CD4-positive, alpha-beta T cell (primary cell): ENCODE results near the gene GNG7. TPM values are rescaled to one million over a fixed set of nuclear protein-coding genes. Genes with fewer than 3 reads are reported as not detected.

ENCODE experiments used
- ATAC-seq: fragments of 200-7000 bp; cut with Tn5 transposase; one replicate; pipeline ENCODE4 v1.10.0; 2022; ENCODE audit warnings: mild to moderate bottlenecking; ENCODE audit not compliant: poor library complexity
- CTCF ChIA-PET: fragments of 350-600 bp; sonication (Branson Sonifier 250); formaldehyde crosslinking; loops from one replicate; lab custom pipeline; 2021; ENCODE audit warnings: antibody characterized with exemption, inconsistent platforms; lab: Charles Lee
- POLR2A ChIA-PET: fragments of 350-600 bp; sonication (Branson Sonifier 250); formaldehyde crosslinking; loops from one replicate; lab custom pipeline; 2021; ENCODE audit warnings: antibody characterized with exemption, inconsistent platforms; lab: Charles Lee
- DNase-seq, 14 experiments: peaks; one replicate each; pipeline ENCODE4 v3.0.0-alpha.2; 2013 to 2020; ENCODE audit warnings: mixed read lengths in 2 of 14
- H3K27ac ChIP-seq, 2 donors: one replicate each; pipeline versions ENCODE4 v1.5.1 to v1.7.0; 2013; ENCODE audit warnings: low read length in 2 of 2, low read depth in 1 of 2, mild to moderate bottlenecking in 1 of 2
- H3K27me3 ChIP-seq, 2 experiments: 1 replicate in 1 of 2; 2 replicates in 1 of 2; pipeline versions ENCODE4 v1.6.1 to v1.7.0; 2013; ENCODE audit warnings: low read length in 2 of 2, control low read depth in 1 of 2, mild to moderate bottlenecking in 1 of 2, moderate library complexity in 1 of 2; ENCODE audit not compliant: insufficient read depth in 2 of 2, control insufficient read depth in 1 of 2
- H3K36me3 ChIP-seq: one replicate; pipeline ENCODE4 v1.6.1; 2013; ENCODE audit warnings: low read length, control low read depth; ENCODE audit not compliant: insufficient read depth
- H3K4me1 ChIP-seq: one replicate; pipeline ENCODE4 v1.6.1; 2013; ENCODE audit warnings: low read length, control low read depth; ENCODE audit not compliant: insufficient read depth
- H3K4me3 ChIP-seq: one replicate; pipeline ENCODE4 v1.5.1; 2013; ENCODE audit warnings: mild to moderate bottlenecking, low read length, moderate library complexity
- H3K9me3 ChIP-seq, 2 experiments: 1 replicate in 1 of 2; 2 replicates in 1 of 2; pipeline versions ENCODE4 v1.6.1 to v1.7.0; 2013; ENCODE audit warnings: low read length in 2 of 2, mild to moderate bottlenecking in 2 of 2, control low read depth in 1 of 2, moderate library complexity in 1 of 2; ENCODE audit not compliant: control insufficient read depth in 1 of 2, insufficient read depth in 1 of 2
- H3K27ac Mint-ChIP-seq: one replicate; pipeline ENCODE4 v1.8.0; 2020; ENCODE audit warnings: mixed read lengths
- H3K27me3 Mint-ChIP-seq: one replicate; pipeline ENCODE4 v1.8.0; 2021; ENCODE audit warnings: mixed read lengths
- H3K36me3 Mint-ChIP-seq: one replicate; pipeline ENCODE4 v1.8.0; 2021; ENCODE audit warnings: low read depth, mixed read lengths
- H3K4me1 Mint-ChIP-seq: one replicate; pipeline ENCODE4 v1.8.0; 2021; ENCODE audit warnings: low read depth, mixed read lengths
- H3K4me3 Mint-ChIP-seq: one replicate; pipeline ENCODE4 v1.8.0; 2020; ENCODE audit warnings: mild to moderate bottlenecking, mixed read lengths
- H3K9me3 Mint-ChIP-seq: one replicate; pipeline ENCODE4 v1.8.0; 2020; ENCODE audit warnings: mixed read lengths
- CTCF ChIP-seq: fragments of 200-600 bp; IDR thresholded peaks from one replicate; pipeline ENCODE4 v1.8.0; 2022; ENCODE audit warnings: antibody characterized with exemption, mild to moderate bottlenecking
- intact Hi-C, 2 experiments: fragments of 100-400 bp; cut with DNase I in 1 of 2; cut with micrococcal nuclease in 1 of 2; formaldehyde crosslinking; loops; one replicate each; pipeline versions ENCODE4 v1.15.1 to v1.9.0; 2023 to 2025; cut with DNase I, micrococcal nuclease
- total RNA-seq, 174 experiments: library from RNA in 2 of 174; stranded (reverse) in 2 of 174; gene quantifications; one replicate each; pipeline ENCODE4 v1.2.3 and lab custom pipeline; 2021 to 2026

GNG7 gene
- total RNA-seq, 2 experiments from 2014 or later = 5.2 to 5.7 TPM

DNA sequence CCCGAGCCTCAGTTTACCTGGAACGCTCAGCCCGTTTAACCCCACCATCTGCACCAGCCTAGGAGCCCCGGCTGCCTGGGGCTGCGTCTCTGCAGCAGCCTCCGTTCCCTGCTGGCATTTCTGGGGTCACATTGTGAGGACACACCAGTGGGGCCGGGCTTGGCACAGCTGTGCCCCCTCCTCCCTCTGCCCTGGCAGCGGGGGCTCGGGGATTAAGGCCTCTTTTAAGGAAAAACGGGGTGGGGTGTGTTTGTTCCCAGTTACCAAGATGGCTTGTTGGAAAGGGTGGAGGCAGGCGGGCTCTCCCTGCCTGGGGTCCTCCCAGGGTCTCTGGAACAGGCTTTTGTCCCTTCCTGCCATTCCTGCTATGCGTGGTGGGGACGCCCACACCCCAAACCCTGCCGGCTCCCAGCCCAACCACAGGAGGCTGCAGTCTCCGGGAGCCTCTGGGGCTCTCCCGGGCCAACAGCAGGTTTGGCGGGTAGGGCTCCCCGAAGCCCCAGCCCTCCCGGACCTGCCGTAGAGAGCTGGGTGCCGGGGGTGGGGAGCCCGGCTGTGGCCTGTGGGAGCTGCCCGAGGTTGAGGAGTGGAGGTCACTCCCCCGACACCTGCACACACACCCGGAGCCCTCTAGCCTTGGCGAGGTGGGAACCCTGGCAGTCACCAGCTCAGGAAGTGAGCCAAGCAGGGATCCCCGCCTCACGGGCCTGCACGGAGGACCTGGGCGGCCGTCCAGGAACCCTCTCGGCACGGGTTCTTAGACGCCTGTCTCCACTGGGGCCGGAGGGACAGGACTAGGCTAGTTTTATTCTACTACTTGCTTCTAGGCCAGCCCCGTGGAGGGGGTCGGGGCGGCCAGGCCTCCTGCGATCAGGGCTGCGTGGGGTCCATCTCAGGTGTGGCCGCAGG, 189.7 kb downstream of the GNG7 start:
- H3K36me3 Mint-ChIP-seq = no peaks in the 10 kb centered on the region
- no peak overlapping the region for H3K27ac ChIP-seq
- TF ChIP-seq CTCF = no peak
- no peaks in the 10 kb centered on the region for H3K27me3 ChIP-seq
- POLR2A ChIA-PET = no interaction called here
- H3K4me1 ChIP-seq = peaks cover under 1% of the 10 kb centered on the region
- CTCF ChIA-PET = no interaction called here
- H3K27ac Mint-ChIP-seq = no peak overlapping the region
- H3K4me3 ChIP-seq = no peak overlapping the region
- H3K4me1 Mint-ChIP-seq = no peaks in the 10 kb centered on the region
- DNase-seq (no peak), ATAC-seq (no peak)
- no peaks in the 10 kb centered on the region for H3K9me3 ChIP-seq
- intact Hi-C loops = no loop called here
- H3K4me3 Mint-ChIP-seq = no peak overlapping the region
- H3K27me3 Mint-ChIP-seq = no peaks in the 10 kb centered on the region
- H3K9me3 Mint-ChIP-seq = no peaks in the 10 kb centered on the region
- no peaks in the 10 kb centered on the region for H3K36me3 ChIP-seq

- no peaks in the 10 kb centered on the region for H3K27me3 Mint-ChIP-seq
- no peak overlapping the region for H3K27ac Mint-ChIP-seq
- ATAC-seq (no peak), DNase-seq (no peak)
- no peak overlapping the region for H3K4me3 Mint-ChIP-seq
- no peaks in the 10 kb centered on the region for H3K27me3 ChIP-seq
- CTCF ChIA-PET = no interaction called here
- no peak for TF ChIP-seq CTCF
- H3K27ac ChIP-seq = no peak overlapping the region
- intact Hi-C loops = no loop called here
- H3K9me3 Mint-ChIP-seq = no peaks in the 10 kb centered on the region
- no peaks in the 10 kb centered on the region for H3K9me3 ChIP-seq
- no peaks in the 10 kb centered on the region for H3K36me3 ChIP-seq
- H3K4me3 ChIP-seq = no peak overlapping the region
- peaks cover 6% of the 10 kb centered on the region for H3K4me1 Mint-ChIP-seq
- H3K36me3 Mint-ChIP-seq = no peaks in the 10 kb centered on the region
- POLR2A ChIA-PET = no interaction called here
- H3K4me1 ChIP-seq = peaks cover 6% of the 10 kb centered on the region
Measured at GRCh38 chr19:2511991-2512390, 190.5 kb downstream of the GNG7 start.

DNA sequence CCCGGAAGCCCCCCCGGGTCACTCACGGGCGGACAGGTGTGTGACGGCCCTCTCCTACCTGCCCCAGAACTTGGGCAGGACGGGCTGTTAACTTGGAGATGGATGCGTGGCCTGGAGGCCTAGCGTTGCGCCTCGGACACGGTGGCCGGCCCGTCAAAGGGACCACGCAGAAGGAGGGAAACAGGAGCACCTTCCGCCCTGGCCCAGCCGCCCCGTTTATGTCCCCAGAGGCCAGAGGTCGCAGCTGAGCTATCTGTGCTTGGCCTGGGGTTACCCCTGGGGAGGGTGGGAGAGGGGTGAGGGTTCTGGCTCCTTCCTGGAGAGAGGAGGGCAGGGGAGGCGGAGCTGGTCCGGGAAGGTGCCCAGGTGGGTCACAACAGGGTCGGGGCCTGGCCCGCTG, 190.9 kb downstream of the GNG7 start:
- POLR2A ChIA-PET = no interaction called here
- peaks cover 8% of the 10 kb centered on the region for H3K4me1 ChIP-seq
- no peak overlapping the region for H3K4me3 ChIP-seq
- Mint-ChIP-seq H3K4me3 (no peak overlapping the region), H3K27ac (no peak overlapping the region), H3K27me3 (no peaks in the 10 kb centered on the region), H3K36me3 (no peaks in the 10 kb centered on the region), H3K4me1 (peaks cover 8% of the 10 kb centered on the region), H3K9me3 (no peaks in the 10 kb centered on the region)
- intact Hi-C loops = no loop called here
- CTCF ChIA-PET = no interaction called here
- ATAC-seq (no peak), DNase-seq (no peak)
- H3K27me3 ChIP-seq = no peaks in the 10 kb centered on the region
- no peak overlapping the region for H3K27ac ChIP-seq
- H3K36me3 ChIP-seq = no peaks in the 10 kb centered on the region
- no peaks in the 10 kb centered on the region for H3K9me3 ChIP-seq
- no peak for TF ChIP-seq CTCF
